Heart left ventricle (tissue), 13 donors: ENCODE results near the gene KCNK18.

Experiments
- POLR2A ChIP-seq, 2 donors: fragments of 450-650 bp; IDR thresholded peaks; one replicate each; pipeline ENCODE4 v1.6.1; 2017; ENCODE audit warnings: antibody characterized with exemption in 2 of 2, mild to moderate bottlenecking in 2 of 2, moderate library complexity in 2 of 2
- TF ChIP-seq, protein P1 (sequence below), 12 donors: fragments of 200-600 bp; sonication (generic) in 4 of 12; IDR thresholded peaks; one replicate each; pipeline versions ENCODE4 v1.5.0 to v1.8.0; 2018 to 2022; ENCODE audit warnings: antibody characterized with exemption in 12 of 12, mild to moderate bottlenecking in 5 of 12
- donor health status: ischemic (EF 13 %, LVEDD 7.1; RV severe dilation, severe dysfunction).
- donor health status: DM: no; HTN: yes; CAD: no.
- donor health status: DM: no; HTN: no; CAD: no.
- donor health status: ischemic (EF 25% LVEDD 6.9; RV normal size, moderate dysfunction).
- donor health status: ischemic (EF 25% LVEDD 5.7; RV mildly dilated, moderate dysfunction).
- donor health status: ischemic (EF 35%, LVEDD 5.7; RV mildly dilated, moderate dysfunction).
- donor health status: nonischemic (EF 11% LVEDD 7.7; RV severe dilation, severe dysfunction).
- donor health status: DM: yes; HTN: yes; CAD: no.
- donor health status: PGD.
- donor health status: ischemic (EF 29% LVEDD 5.4; RV normal size, mild dysfunction).
- donor health status: nonischemic (EF 23%, LVEDD 6.1; RV moderate dilation, normal function).

DNA sequence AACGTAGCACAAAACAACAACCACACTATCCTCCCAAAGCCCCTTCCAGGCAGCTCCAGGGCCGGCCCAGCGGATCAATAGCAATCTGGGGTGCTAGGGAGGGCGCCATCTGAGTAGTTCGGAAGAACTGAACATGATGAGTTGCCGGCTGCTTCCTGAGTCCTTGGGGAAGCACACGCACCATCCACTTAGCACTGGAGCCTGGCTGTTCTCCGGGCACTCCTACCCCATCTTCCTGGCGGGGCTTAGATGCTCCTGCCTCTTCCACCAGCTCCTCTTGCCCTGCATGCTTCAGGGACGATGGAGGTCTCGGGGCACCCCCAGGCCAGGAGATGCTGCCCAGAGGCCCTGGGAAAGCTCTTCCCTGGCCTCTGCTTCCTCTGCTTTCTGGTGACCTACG lies at the start of gene KCNK18:
- TF ChIP-seq, protein P1, sequence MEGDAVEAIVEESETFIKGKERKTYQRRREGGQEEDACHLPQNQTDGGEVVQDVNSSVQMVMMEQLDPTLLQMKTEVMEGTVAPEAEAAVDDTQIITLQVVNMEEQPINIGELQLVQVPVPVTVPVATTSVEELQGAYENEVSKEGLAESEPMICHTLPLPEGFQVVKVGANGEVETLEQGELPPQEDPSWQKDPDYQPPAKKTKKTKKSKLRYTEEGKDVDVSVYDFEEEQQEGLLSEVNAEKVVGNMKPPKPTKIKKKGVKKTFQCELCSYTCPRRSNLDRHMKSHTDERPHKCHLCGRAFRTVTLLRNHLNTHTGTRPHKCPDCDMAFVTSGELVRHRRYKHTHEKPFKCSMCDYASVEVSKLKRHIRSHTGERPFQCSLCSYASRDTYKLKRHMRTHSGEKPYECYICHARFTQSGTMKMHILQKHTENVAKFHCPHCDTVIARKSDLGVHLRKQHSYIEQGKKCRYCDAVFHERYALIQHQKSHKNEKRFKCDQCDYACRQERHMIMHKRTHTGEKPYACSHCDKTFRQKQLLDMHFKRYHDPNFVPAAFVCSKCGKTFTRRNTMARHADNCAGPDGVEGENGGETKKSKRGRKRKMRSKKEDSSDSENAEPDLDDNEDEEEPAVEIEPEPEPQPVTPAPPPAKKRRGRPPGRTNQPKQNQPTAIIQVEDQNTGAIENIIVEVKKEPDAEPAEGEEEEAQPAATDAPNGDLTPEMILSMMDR (IDR thresholded peaks at IDR 0.05): no peak
- TF ChIP-seq POLR2A (IDR thresholded peaks at IDR 0.05): no peak
